Cortex of kidney (tissue), 1 donor: ENCODE results near the gene ERF.

Source experiments
- DNase-seq: peaks from one replicate; lab custom pipeline; 2025; lab: John Stamatoyannopoulos, UW

Gene ERF

DNA sequence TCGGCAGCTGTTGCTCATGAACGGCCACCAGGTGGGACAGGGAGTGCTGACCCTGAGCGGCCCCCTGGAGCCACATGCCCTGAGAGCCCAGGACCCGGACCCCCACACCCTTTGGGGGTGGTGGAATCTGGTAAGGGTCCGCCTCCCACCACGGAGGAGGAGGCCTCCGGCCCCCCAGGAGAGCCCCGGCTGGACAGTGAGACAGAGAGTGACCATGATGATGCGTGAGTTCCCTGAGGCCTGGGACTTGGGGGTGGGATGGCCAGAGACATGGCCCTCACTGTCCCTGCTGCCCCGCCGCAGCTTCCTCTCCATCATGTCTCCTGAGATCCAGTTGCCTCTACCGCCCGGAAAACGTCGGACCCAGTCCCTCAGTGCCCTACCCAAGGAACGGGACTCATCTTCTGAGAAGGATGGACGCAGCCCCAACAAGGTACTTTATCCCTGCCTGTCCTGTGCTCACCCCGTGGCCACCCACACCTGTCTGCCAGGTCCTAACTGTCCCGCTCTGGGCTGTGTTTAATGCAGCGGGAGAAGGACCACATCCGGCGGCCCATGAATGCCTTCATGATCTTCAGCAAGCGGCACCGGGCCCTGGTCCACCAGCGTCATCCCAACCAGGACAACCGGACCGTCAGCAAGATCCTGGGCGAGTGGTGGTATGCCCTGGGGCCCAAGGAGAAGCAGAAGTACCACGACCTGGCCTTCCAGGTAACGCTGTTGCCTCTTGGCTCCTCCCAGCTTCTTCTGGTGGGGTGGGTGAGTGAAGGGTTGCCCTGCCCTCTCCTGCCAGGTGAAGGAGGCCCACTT, 32.3 kb upstream of the ERF start:
- DNase-seq, result no peak

GRCh38 chr19:42286349-42287016, 31.6 kb upstream of the ERF start:
- no peak for DNase-seq

DNA sequence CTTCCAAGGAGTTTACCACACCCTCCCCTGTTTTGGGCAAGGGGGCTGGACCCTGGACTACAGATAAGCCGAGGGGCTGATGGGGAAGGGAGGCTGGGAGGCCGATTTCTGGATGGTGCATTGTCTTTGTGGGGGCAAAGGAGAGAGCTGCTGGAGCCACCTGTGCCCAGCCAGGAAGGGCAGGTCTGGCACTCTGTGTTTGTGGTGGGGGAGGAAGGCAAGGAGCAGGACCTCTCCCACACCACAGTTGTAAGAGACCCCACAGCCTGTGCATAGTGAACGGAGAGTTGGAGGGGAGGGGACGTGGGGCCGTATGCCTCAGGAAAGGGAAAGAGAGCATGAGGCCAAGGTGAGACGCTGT, 31.0 kb upstream of the ERF start:
- DNase-seq, result no peak

DNA sequence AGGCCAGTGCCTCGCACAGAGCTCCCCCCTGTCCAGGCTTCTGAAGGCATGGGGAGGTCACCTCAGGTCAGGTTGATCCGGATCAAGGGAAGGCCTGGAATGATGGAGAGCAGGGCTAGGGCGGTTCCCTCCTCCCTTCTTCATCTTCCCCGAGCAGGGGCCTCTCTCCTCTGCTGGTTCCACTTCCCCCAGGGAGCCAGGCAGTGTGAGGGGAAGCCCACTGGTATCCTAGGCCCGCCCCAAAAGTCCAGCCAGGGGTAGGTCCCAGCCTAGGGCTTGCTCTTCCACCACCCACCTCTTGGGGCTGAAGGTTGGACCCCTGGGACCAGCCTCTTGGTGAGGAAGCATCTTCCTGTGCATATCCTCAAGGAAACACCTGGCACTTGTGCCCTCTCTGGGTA, 30.6 kb upstream of the ERF start:
- no peak for DNase-seq

DNA sequence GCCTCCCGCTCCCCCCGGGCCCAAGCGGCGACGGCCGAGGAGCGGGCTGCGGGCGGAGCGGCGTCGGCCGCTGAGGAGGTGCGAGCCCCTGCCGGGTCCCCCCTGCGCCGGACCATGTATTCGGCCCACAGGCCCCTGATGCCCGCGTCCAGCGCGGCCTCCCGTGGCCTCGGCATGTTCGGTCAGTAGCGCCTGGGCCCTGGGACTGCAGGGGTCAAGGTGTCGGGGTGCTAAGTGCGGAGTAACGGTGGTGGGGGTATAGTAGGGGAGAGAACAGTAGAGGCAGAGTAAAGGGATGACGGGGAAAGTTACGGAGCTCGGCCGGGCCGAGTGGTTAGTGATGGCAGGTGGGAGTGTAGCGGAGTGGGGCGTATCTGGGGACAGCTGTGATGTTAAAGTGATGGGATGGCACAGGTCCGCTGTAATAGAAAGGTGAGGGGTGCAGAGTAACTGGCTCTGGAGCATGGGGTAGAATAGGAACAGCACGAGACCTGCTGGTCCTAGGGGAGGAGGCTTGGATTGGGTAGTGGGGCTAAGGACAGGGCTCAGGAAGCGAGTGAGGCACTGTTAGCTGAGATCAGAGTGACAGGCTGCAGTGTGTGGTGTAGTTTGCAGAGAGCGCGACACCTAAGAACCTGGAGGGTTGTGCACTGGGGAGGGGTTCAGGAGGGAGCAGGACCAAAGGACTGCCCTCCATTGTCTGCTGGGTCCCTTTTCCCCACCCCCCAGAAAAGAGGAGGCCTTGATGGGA, 29.8 kb upstream of the ERF start:
- no peak for DNase-seq

GRCh38 chr19:42284066-42284501, 29.2 kb upstream of the ERF start:
- DNase-seq, result peak; percentile 38

DNA sequence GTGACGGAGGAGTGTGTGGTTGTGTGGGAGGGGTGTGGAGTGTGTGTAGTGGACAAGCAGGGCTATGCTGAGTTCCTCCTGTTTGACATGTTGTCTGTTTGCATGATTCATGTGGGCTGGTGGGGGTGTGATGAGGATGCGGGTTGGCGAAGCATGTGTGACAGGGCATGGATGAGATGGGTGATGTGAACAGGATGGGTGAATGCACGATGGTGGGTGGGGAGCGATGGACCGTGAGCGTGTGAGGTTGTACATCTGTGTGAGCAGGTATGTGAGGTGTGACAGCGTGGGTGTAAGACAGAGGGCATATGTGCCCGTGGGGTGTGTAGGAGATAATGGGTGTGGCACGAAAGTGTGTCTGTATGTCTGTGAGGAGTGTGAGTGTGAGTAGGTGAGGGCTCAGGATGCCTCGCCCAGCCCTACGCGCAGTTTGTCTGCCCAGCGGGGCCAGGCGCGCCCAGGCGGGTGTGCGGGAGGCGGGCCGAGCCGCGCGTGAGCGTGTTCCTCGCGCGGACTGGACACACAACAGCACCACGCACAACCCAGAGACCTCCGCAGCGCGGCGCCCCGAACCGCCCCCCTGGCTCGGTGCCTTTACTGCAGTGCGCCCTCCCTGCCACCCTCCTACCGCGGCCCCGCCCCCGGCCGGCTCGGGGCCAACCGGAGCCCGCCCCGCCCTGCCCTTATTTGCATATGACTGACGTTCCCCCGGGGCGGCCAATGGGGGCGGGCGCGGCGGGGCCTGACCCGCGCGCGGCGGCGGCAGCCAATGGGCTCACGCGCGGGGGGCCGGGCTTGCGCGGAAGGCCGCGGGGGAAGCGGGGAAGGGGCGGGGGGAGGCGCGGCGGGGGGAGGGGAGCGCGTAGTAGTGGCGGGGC, 28.5 kb upstream of the ERF start:
- peak; percentile 50 for DNase-seq

- DNase-seq, result no peak
Measured at GRCh38 chr19:42282819-42283187, 27.9 kb upstream of the ERF start.

GRCh38 chr19:42281827-42282762, 27.2 kb upstream of the ERF start:
- no peak for DNase-seq

GRCh38 chr19:42281146-42281826, 26.4 kb upstream of the ERF start:
- DNase-seq, result no peak

- DNase-seq, result no peak
Measured at GRCh38 chr19:42280815-42281145, 25.9 kb upstream of the ERF start.

DNA sequence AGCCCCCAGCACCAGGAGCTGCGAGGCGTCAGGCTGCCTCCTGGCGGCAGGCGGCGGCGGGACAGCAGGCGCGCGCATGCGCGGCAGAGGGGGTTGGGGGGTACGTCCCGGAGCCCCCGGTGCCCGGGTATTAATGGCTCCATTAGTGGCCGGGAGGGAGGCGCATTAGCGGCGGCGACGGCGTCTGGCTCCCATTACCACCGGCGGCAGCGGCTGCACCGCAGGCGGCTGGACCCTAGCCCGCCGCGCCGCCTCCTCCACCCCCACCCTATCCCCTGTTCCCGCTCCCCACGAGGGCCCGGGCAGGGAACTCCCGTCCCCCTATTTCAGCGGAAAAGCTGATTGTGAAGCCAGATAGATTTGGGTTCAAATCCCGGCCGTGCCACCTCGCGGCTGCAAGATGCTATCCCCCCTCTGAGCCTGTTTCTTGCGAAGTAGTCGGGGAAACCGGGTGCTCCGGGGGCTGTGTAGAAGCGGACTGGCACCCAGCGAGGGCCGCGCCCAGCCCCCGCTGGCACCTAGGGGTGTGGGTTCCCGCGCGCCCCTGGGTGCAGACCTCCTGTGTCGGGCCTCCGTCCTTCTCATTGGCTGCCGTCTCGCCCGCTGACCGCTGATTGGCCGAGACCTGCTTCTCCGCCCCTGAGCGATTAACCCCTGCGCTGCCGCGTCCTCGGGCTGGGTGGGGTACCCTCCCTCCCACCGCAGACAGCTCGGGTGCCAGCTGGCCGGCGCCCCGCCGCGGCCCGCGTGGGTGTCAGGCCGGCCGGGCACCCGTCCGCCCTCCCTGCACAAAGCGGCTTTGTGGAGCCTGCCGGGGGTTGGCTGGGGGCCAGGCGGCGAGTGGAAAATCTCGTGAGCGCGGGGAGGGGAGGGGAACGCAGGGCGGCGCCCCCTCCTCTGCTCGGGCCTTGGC, 25.2 kb upstream of the ERF start:
- DNase-seq, result peak; percentile 43

GRCh38 chr19:42279155-42279901, 24.4 kb upstream of the ERF start:
- DNase-seq, result no peak

GRCh38 chr19:42278452-42279154, 23.7 kb upstream of the ERF start:
- no peak for DNase-seq

DNA sequence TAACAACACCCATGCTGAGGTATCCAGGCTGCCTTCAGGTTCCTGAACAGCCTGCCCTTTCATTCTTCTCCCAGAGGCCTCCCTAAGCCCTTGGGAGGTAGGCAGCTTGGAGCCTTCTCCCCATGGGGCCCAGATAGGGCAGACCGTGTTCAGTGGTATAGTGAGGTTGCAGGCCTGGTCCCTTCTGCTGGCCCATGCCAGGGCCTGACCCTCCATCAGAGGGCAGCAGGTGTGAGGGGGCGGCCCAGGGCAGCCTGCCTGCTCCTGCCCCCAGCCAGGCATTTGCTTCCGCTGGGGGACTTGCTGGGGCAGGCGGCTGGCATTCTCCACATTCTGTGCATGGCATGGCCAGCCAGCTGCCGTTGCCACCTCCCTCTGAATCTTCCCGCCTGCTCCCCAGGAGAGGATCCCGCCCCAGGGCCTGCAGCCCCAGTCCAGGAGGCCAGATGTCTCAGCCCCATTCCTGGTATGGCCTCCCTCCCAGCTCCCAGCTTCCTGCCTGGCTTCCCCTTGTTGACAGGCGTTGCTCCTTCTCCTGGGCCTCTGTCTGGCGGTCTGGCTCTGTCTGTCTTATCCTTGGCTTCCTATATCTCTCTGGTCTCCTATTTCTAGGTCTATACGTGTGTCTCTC, 23.0 kb upstream of the ERF start:
- no peak for DNase-seq

GRCh38 chr19:42276821-42277220, 21.9 kb upstream of the ERF start:
- no peak for DNase-seq

DNA sequence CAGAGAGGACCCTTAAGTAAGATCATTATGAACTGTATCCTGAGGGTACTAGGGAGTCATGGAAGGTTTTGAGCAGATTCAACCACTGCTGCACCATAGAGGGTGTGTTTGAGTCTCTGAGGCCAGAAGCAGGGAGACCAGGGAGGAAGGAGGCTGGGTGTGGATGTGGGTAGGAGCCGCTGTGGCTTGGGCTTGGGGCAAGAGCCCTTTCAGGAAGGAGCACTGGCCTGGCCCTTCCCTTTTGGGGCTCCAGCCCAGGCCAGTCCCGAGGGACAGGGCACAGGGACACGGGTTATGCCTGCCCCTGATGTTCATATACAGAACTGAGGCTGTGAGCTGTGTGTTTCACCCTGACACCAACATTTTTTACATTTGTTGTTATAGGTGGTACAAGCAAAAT, 21.4 kb upstream of the ERF start:
- no peak for DNase-seq

DNA sequence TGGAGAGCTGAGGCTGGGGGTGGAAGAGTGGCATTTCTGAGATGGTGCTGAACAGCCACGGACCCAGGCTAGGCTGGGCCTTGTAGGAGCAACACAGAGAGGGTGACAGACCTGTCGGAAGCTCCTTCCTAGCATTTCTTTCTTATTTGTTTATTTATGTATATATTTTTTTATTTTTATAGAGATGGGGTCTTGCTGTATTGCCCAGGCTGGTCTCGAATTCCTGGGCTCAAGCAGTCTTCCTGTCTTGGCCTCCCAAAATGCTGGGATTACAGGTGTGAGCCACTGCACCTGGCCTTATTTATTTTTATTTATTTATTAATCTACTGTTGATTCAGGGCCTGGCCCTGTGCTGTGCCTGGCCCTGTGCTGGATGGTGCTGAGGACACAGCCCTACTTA, 20.6 kb upstream of the ERF start:
- no peak for DNase-seq
